Kidney tubule cell (primary cell): Measurements from ENCODE around the gene MMEL1.
"Not testable (repeated sequence)": the region's sequence is repeated elsewhere in the genome, so short reads cannot be mapped to it uniquely, and the experiment has no call there.

Source experiments
- DNase-seq: peaks from one replicate; pipeline ENCODE4 v3.0.0-alpha.2; 2018; ENCODE audit warnings: low spot score

The MMEL1 gene

GRCh38 chr1:2632561-2633361 lies at the start of gene MMEL1:
Gene MMEL1, minus strand, starts transcription at chr1:2633016. Its CDS starts 3,532 bp downstream, at chr1:2629484.
- no peak for DNase-seq

DNA sequence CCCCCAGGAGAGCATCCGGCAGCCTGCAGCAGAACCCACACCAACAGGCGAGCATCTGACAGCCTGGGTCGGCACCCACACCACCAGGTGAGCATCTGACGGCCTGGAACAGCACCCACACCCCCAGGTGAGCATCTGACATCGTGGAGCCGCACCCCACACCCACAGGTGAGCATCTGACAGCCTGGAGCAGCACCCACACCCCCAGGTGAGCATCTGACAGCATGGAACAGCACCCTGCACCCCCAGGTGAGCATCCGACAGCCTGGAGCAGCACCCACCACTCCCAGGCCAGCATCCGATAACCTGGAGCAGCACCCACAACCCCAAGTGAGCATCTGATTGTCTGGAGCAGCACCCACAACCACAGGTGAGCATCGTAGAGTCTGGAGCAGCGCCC lies 43.9 kb upstream of the MMEL1 start:
- not testable (repeated sequence) for DNase-seq

DNA sequence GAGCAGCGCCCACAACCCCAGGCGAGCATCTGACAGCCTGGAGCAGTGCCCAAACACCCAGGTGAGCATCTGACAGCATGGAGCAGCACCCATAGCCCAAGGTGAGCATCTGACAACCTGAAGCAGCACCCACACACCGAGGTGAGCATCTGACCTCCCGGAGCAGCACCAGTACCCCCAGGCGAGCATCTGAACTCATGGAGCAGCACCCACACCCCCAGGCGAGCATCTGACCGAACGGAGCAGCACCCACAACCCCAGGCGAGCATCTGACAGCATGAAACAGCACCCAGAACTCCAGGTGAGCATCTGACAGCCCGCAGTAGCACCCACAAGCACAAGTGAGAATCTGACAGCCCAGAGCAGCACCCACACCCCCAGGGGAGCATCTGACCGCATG lies 38.8 kb upstream of the MMEL1 start:
- DNase-seq = not testable (repeated sequence)

DNA sequence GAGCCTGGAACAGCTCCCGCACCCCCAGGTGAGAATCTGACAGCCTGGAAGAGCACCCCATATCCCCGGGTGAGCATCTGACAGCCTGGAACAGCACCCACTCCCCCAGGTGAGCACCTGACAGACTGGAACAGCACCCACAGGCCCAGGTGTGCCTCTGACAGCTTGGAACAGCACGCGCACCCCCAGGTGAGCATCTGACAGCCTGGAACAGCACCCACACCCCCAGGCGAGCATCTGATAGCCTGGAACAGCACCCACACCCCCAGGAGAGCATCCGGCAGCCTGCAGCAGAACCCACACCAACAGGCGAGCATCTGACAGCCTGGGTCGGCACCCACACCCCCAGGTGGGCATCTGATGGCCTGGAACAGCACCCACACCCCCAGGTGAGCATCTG lies 27.0 kb upstream of the MMEL1 start:
- not testable (repeated sequence) for DNase-seq

GRCh38 chr1:2657909-2658308 lies 25.1 kb upstream of the MMEL1 start:
- DNase-seq = not testable (repeated sequence)

DNA sequence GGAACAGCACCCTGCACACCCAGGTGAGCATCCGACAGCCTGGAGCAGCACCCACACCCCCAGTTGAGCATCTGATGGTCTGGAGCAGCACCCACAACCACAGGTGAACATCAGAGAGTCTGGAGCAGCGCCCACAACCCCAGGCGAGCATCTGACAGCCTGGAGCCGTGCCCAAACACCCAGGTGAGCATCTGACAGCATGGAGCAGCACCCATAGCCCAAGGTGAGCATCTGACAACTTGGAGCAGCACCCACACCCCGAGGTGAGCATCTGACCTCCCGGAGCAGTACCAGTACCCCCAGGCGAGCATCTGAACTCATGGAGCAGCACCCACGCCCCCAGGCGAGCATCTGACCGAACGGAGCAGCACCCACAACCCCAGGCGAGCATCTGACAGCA lies 24.3 kb upstream of the MMEL1 start:
- DNase-seq = not testable (repeated sequence)

GRCh38 chr1:2655598-2656434 lies 23.0 kb upstream of the MMEL1 start:
- peak; percentile 17 for DNase-seq

DNA sequence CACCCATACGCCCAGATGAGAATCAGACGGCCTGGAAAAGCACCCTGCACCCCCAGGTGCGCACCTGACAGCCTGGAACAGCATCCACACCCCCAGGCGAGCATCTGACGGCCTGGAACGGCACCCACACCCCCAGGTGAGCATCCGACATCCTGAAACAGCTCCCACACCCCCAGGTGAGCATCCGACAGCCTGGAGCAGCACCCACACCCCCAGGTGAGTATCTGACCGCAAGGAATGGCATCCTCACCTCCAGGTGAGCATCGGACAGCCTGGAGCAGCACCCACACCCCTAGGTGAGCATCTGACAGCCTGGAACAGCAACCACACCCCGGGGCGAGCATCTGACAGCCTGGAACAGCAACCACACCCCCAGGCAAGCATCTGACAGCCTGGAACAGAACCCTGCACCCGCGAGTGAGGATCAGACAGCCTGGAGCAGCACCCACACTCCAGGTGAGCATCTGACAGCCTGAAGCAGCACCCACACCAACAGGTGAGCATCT lies 21.7 kb upstream of the MMEL1 start:
- peak; percentile 24 for DNase-seq

- not testable (repeated sequence) for DNase-seq
Measured at GRCh38 chr1:2653741-2654442, 21.1 kb upstream of the MMEL1 start.

- not testable (repeated sequence) for DNase-seq
Measured at GRCh38 chr1:2652926-2653571, 20.2 kb upstream of the MMEL1 start.

- peak; percentile 18 for DNase-seq
Measured at GRCh38 chr1:2652152-2652925, 19.5 kb upstream of the MMEL1 start.

DNA sequence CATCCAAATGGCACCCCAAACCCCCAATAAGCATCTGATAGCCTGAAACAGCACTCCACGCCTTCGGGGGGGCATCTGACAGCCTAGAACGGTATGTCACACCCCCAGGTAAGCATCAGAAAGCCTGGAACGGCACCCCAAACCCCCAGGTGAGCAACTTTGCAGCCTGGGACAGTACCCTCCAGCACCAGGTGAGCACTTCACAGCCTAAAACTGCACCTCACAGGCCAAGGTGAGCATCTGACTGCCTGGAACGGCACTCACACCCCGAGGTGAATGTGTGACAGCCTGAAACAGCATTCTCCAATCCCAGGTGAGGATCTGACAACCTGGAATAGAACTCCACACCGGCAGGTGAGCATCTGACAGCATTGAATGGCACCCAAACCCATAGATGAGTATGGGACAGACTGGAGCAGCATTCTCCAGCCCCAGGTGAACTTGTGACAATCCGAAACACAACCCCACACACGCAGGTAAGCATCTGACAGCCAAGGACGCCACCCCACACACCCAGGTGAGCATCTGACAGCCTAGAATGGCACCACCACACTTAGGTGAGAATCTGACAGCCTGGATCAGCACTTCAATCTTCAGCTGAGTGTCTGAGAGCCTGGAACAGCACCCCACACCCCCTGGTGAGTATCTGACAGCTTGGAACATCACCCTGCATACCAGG lies 18.3 kb upstream of the MMEL1 start:
- DNase-seq = no peak

DNA sequence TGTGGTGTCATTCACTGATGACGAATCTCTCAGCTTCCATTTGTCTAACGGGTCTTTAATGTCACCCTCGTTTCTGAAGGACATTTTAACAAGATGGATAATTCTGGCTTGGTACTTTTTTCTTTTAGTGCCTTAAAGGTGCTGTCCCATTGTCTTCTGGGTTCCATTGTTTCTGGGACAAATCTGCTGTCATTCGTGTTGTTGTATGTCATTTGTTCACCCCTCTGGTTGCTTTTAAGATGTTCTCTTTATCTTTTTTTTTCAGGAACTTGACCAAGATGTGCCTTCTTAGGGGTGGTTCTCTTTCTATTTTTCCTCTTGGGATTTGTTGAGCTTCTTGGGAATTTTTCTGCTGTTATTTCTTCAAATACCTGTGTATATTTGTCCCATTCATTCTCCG lies 14.0 kb upstream of the MMEL1 start:
- DNase-seq = no peak

DNA sequence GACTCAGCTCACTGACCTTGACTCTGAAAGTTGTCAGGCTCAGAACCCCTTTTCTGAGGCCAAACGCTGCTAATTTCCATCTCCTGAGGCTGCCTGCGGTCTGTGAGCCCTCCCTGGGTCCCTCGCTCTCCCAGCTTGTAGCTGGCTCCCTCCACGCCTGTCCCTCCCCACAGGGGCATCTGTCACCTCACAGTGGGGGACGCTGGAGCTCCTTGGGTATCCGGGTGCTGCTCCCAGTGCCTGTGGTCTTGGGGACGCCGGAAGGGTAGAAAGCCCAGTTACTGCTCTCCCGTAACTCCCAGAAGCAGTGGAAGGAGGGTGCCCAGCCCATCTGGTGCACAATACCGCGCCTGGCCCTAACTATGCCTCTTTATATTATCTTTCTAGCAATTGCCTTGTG lies 13.0 kb upstream of the MMEL1 start:
- DNase-seq = no peak

DNA sequence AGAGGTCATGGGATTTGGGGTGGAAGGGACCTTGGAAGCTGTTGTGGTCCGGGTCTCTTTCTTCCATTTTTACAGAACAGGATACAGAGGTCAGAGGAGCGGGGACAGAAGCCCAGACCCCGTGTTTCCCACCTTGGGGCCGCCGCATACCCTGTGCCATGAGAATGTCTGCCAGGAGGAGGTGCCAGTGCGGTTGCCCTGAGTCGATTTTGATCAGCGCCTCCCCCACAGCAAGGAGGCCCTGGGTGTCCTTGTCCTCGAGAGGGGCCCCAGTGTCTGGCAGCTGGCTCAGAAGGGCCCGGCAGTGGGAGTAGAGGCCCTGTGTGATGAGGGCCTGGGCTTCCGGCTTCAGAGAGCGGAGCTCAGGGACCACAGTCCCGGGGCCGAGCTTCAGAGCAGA lies 12.3 kb upstream of the MMEL1 start:
- DNase-seq = no peak

DNA sequence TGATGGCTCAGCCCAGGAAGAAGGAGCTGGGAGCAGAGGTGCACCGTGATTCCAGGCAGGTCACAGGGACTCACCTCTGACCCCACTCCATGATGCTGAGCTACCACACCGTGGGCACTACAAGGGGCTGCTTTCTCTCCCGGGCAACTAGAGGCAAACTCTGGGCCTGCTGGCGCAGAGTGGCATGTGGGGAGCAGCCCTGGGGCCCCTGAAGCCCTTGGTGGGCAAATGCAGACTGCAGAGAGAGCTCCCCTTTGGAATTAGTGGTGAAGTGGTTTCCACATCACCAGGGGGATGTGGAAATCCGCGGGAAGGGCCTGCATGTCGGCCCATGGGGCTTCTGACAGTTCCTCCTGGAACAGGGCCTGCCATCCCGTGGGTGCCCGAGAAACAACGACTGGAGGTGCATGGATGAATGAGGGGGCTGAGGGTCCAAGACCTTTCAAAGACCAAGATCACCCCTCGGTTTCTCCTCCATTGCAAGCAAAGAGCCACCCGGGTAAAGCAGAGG lies 11.8 kb upstream of the MMEL1 start:
- DNase-seq = no peak

GRCh38 chr1:2644171-2644570 lies 11.4 kb upstream of the MMEL1 start:
- DNase-seq = no peak

- no peak for DNase-seq
Measured at GRCh38 chr1:2643414-2644077, 10.7 kb upstream of the MMEL1 start.

DNA sequence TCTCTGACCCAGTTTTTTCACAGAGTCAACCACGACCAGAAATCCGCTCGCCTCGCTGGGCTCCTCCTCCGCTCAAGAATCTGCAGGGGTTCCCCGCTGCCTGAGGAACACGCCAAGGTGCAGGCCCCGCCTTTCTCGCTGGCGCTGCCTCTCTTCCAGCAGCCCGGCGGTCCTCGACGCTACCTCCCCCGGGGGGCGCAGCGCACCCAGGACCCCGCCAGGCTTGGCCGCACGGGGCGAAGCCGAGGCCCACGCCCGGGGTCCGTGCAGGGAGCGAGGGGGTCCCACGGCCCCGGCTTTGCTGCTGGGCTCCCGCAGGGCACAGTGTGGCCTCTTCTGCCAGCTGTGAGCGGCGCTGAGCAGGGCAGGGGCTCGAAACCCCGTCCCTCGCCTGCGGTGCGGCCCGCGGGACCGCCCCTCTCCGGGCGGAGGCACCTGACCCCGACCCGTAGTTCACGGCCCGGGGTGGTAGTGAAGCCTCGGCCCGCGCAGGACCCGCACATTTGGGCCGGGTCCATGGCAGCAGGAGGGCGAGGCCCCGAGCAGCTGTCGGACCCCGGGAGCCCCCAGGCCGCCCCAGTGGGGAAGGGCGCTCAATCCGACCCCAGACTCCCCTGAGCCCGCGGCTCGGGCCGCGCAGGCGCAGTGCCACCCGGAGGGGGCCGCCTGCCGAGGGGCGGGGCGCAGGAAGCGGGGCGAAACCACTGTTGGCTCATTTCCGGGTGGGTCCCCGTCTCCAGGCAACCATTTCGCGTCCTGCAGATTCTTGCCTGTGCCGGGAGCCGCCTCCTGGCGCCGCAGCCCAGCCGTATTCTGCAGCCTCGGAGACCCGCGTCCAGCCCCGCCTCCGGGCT lies 10.0 kb upstream of the MMEL1 start:
- peak; percentile 88 for DNase-seq
